VCaP (cell line): ENCODE measurements around the gene TRMT10B.
A peak's percentile ranks its signal among the peaks of the same experiment; 100 is the strongest.

Experiments
- H3K27ac ChIP-seq: fragments of 450-650 bp; 2 replicates; pipeline ENCODE4 v1.5.1; 2017
- TF ChIP-seq, protein P1 (sequence below): fragments of 450-650 bp; conservative IDR thresholded peaks from 2 replicates; pipeline ENCODE4 v1.5.1; 2017; ENCODE audit warnings: mild to moderate bottlenecking, moderate library complexity

TRMT10B gene

DNA sequence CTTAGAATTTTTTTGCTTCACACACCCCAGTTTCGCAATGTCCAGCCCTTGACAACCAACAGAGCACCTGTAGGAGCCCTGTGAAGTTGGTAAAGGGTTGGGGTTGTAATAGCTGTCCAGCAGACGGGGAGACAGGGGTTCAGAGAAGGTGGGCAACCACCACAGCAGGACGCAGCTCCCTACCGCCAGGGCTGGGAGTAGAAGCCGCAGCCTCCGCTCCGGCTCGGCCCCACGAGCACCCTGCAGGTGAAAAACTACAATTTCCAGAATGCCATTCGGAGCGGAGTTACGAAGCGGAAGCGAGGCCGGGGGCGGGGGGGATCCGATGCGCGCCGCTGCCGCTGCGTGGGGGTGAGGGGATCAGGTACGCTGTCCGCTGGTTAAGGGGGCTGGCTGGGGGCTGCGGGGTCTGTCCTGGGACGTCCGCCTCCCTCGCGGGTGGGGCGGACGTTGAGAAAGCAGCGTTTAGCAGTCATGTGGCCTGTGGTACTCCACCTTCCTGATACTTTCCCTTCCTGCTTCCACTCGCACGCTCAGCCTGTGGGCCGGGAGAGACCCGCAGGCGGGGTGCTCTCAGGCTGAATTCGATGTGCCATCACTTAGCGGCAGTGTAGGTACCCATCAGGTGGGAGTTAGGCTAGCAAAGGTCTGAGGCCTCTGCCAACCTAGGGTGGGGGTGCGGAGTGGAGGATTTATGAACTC, at the start of gene TRMT10B:
TSS of gene TRMT10B (plus strand) at position 317 of the 702 bp plus-strand sequence. CDS start 8,127 bp downstream, outside the sequence.
- TF ChIP-seq, protein P1, sequence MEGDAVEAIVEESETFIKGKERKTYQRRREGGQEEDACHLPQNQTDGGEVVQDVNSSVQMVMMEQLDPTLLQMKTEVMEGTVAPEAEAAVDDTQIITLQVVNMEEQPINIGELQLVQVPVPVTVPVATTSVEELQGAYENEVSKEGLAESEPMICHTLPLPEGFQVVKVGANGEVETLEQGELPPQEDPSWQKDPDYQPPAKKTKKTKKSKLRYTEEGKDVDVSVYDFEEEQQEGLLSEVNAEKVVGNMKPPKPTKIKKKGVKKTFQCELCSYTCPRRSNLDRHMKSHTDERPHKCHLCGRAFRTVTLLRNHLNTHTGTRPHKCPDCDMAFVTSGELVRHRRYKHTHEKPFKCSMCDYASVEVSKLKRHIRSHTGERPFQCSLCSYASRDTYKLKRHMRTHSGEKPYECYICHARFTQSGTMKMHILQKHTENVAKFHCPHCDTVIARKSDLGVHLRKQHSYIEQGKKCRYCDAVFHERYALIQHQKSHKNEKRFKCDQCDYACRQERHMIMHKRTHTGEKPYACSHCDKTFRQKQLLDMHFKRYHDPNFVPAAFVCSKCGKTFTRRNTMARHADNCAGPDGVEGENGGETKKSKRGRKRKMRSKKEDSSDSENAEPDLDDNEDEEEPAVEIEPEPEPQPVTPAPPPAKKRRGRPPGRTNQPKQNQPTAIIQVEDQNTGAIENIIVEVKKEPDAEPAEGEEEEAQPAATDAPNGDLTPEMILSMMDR = 0 out of 2 replicates have a peak, but pooled peaks have one; percentile 17
- H3K27ac ChIP-seq = peak within 1 kb of the TSS; percentile 83

DNA sequence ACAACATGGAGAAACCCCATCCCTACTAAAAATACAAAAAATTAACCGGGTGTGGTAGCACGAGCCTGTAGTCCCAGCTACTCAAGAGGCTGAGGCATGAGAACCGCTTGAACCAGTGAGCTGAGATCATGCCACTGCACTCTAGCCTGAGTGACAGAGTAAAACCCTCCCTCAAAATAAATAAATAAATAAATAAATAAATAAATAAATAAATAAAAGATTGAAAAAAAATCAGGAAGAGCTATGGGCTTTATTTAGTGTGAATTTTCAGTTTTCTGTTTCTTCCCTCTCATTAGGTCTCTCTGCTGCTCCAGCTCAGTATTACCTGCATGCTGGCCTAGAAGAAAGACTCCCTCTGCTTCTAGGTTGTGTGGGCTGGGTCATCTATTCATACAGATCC, 47.8 kb upstream of the TRMT10B start:
- TF ChIP-seq, protein P1 = no peak
- no peak overlapping the region for H3K27ac ChIP-seq

DNA sequence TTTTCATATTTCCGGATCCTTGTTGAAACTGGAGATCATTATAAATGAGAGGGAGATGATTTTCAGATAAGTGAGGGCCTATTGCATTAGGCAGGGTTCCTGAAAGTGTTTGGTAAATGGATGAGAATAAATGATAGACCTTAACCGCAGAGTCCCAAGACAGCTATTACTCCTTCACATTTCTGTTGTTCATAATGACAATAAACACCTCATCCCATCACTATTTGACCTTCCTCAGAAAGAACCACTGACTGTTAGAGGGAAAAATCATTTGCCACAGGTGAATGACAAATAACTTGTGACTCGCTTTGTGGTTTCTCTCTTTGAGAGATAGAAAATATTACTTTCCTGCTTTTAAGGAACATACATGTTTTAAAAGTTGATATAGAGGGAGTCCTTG, 47.3 kb upstream of the TRMT10B start:
- TF ChIP-seq, protein P1 = no peak
- H3K27ac ChIP-seq = no peak overlapping the region

DNA sequence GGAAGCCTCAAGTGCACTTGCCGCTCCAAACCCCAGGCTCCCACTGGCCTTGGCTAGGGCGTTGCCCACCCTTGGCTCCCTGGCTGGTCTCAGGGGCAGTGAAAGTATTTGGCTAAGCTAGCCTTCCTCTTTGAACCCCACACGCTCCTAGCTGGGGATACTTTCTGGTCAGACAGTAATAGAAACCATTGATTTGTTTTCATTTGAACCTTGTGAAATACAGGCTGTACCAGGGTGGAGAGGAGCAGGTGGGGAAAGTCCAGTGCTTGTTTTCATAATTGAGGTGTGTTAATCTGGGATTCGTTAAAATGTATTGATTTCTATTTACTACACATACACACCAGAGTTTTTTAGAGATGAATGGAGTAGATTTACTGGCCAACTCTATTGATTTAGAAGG, 45.9 kb upstream of the TRMT10B start:
- TF ChIP-seq, protein P1 = no peak
- H3K27ac ChIP-seq = no peak overlapping the region

- TF ChIP-seq, protein P1 = no peak
- H3K27ac ChIP-seq = no peak overlapping the region
Observed at GRCh38 chr9:37710046-37710445, 43.6 kb upstream of the TRMT10B start.

DNA sequence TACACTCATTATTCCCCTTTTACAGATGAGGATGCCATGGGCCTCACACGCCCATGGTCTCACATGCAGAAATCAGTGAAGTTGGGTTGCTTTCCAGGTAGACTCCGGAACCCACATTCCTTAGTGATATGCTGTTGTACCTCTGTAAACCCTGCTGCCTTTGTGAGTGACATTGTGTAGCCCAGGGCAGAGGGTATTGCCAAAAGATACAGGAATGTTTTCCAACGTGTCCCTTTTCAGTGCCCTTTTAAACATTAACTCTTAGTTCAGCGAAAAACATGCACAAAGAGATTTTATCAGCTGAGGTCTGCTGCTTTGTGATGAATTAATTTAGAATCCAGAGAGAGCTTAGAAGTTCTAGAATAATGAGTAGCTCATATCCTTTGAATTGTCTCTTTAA, 38.3 kb upstream of the TRMT10B start:
- TF ChIP-seq, protein P1 = no peak
- no peak overlapping the region for H3K27ac ChIP-seq

DNA sequence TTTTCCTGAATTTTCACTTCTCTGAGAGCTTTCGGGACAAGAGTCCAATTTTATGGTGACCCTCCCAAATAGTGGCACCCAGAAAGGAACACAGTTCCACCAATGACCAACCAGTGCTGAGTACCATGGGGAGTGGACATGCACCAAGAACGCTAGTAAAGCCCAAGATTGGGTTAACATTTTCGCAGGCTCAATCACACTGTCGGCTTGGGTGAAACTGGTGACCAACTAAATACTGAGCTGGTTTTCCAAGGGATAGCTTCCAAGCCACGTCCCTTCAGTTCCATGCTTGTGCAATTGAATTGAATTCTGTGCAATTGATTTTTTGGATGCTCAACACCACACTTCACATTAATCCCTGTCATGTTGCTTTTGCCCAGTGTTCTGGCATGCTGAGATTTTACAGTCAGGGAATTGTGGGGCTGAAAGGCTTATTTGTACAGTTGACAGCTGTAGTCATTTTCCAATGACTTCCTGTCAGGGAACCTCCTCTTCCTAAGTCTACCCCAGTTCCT, 37.6 kb upstream of the TRMT10B start:
- TF ChIP-seq, protein P1 = no peak
- no peak overlapping the region for H3K27ac ChIP-seq
